ENCODE data around the gene BTNL9. TPM values are rescaled to one million over a fixed set of nuclear protein-coding genes. Genes with fewer than 3 reads are reported as not detected.

Gene BTNL9
- total and polyA plus RNA-seq, 2 of the 4 experiments (the other 2 are of a cell fraction): not detected

GRCh38 chr5:181086026-181086883 lies 46.2 kb downstream of the BTNL9 start:
- Histone ChIP-seq H4K20me1 (ENCODE audit: insufficient read depth, low read length) (no peaks in the 10 kb centered on the region), H2BK5ac (ENCODE audit: low read depth, low read length, poor library complexity, severe bottlenecking) (no peak overlapping the region), H3K9me1 (ENCODE audit: insufficient read depth, low read length) (no peaks in the 10 kb centered on the region), H3K4me1 (ENCODE audit: control insufficient read depth, insufficient read depth, low read length) (no peaks in the 10 kb centered on the region), H2AK9ac (replicated peaks; ENCODE audit: low read depth, low read length, poor library complexity) (no peak overlapping the region), H2AFZ (replicated peaks; ENCODE audit: low read length, poor library complexity) (no peak overlapping the region), H3K4me2 (ENCODE audit: low read depth, low read length) (no peak overlapping the region), H3K27me3 (ENCODE audit: control insufficient read depth, insufficient read depth, low read length) (peaks cover 7% of the 10 kb centered on the region), H3K79me1 (ENCODE audit: low read depth in 1 of 2, low read length in 2 of 2) (no peaks in the 10 kb centered on the region), H2BK20ac (ENCODE audit: low read depth, low read length) (no peak overlapping the region), H3K14ac (replicated peaks; ENCODE audit: low read depth, low read length) (no peak overlapping the region), H4K8ac (ENCODE audit: low read depth in 2 of 2, low read length in 2 of 2) (no peak overlapping the region), H3K4ac (ENCODE audit: low read depth, low read length) (no peak overlapping the region), H3K18ac (ENCODE audit: low read depth, low read length) (no peak overlapping the region), H3K4me3 (ENCODE audit: insufficient read depth, low read depth, low read length) (no peak overlapping the region), H2BK15ac (ENCODE audit: low read depth, low read length) (no peak overlapping the region), H3K27ac (ENCODE audit: insufficient read depth, low read length) (no peak overlapping the region), H3K36me3 (ENCODE audit: control insufficient read depth, insufficient read depth, low read length) (no peaks in the 10 kb centered on the region), H4K5ac (ENCODE audit: low read depth, low read length) (no peak overlapping the region), H3K9me3 (ENCODE audit: control insufficient read depth, insufficient read depth, low read length) (no peaks in the 10 kb centered on the region; the same call in 1 of the 2 replicates), H2AK5ac (ENCODE audit: low read depth, low read length) (no peak overlapping the region), H3K23ac (ENCODE audit: low read depth, low read length) (no peak overlapping the region), H4K91ac (ENCODE audit: insufficient read depth, low read depth, low read length) (no peak overlapping the region), H3K9ac (ENCODE audit: low read depth, low read length) (no peak overlapping the region), H3K56ac (ENCODE audit: extremely low read depth, insufficient read depth, low read length) (no peak overlapping the region), H2BK120ac (ENCODE audit: low read depth, low read length) (no peak overlapping the region)
- TF ChIP-seq CEBPB (IDR thresholded peaks at IDR 0.05; ENCODE audit: low read depth, low read length) (no peak), FOS (IDR thresholded peaks at IDR 0.05; ENCODE audit: low read depth, low read length) (no peak)
- in situ Hi-C loops (cut with MboI; ENCODE audit: low sequenced_read_pairs): no loop called here
- ChIA-PET POLR2A (ENCODE audit: unreplicated experiment) (no interaction called here), CTCF (no interaction called here)
- dilution Hi-C loops (cut with HindIII; ENCODE audit: low sequenced_read_pairs, unreplicated experiment): no loop called here
- ATAC-seq (ENCODE audit: low read depth) (no peak), DNase-seq (no peak)
- BruUV-seq (replicated peaks): no TSS peak
- intact Hi-C loops (cut with micrococcal nuclease): no loop called here
- 29% methylated on average over 6 of the region's 17 CpGs; no CpG with 5 or more reads in 1 of the 2 experiments for WGBS, 2 experiments (ENCODE audit: extremely low coverage in 2 of 2, insufficient read length in 1 of 2)
